A673 (cell line): ENCODE data around the gene UBXN11. TPM values are rescaled to one million over a fixed set of nuclear protein-coding genes. Genes with fewer than 3 reads are reported as not detected.

ENCODE experiments used
- BruUV-seq: library from RNA; stranded (reverse); fragments of 400-500 nt; replicated peaks from 2 replicates; lab custom pipeline; 2021; lab: Mats Ljungman, UMichigan
- CTCF ChIA-PET: fragments of 300-600 bp; sonication (Branson Sonifier 250); formaldehyde crosslinking; loops from one replicate; lab custom pipeline; 2022; ENCODE audit warnings: antibody characterized with exemption; lab: Charles Lee
- POLR2A ChIA-PET: fragments of 300-600 bp; sonication (Branson Sonifier 250); formaldehyde crosslinking; loops from one replicate; lab custom pipeline; 2022; ENCODE audit warnings: antibody characterized with exemption; ENCODE audit not compliant: low non-redundant PET; lab: Charles Lee
- DNase-seq: peaks from one replicate; pipeline ENCODE4 v3.0.0-alpha.2; 2015; ENCODE audit warnings: low spot score
- H3K27ac ChIP-seq: fragments of 200-600 bp; sonication (generic); 2 replicates; pipeline ENCODE4 v1.5.1; 2016; ENCODE audit warnings: mixed run types, low read depth, mild to moderate bottlenecking, mixed read lengths, antibody characterized with exemption, low read length; ENCODE audit not compliant: poor library complexity, severe bottlenecking
- H3K27me3 ChIP-seq: fragments of 200-600 bp; sonication (generic); replicated peaks from 2 replicates; pipeline ENCODE4 v1.6.1; 2017; ENCODE audit warnings: mixed run types, low read depth, mild to moderate bottlenecking, mixed read lengths, antibody characterized with exemption, low read length; ENCODE audit not compliant: insufficient read depth, poor library complexity
- H3K36me3 ChIP-seq: fragments of 200-600 bp; sonication (generic); 2 replicates; pipeline ENCODE4 v1.6.1; 2016; ENCODE audit warnings: mixed run types, mild to moderate bottlenecking, mixed read lengths, antibody characterized with exemption, low read length; ENCODE audit not compliant: insufficient read depth, poor library complexity, severe bottlenecking
- H3K4me1 ChIP-seq: fragments of 200-600 bp; sonication (generic); 2 replicates; pipeline ENCODE4 v1.6.1; 2017; ENCODE audit warnings: mixed run types, mild to moderate bottlenecking, mixed read lengths, antibody characterized with exemption, low read length; ENCODE audit not compliant: insufficient read depth, poor library complexity, severe bottlenecking
- H3K4me3 ChIP-seq: fragments of 200-600 bp; sonication (generic); 2 replicates; pipeline ENCODE4 v1.5.1; 2016; ENCODE audit warnings: low read depth, mixed run types, mild to moderate bottlenecking, mixed read lengths, low read length; ENCODE audit not compliant: poor library complexity, severe bottlenecking
- H3K9me3 ChIP-seq: fragments of 200-600 bp; sonication (generic); 2 replicates; pipeline ENCODE4 v1.6.1; 2016; ENCODE audit warnings: mixed run types, low read depth, mild to moderate bottlenecking, mixed read lengths, antibody characterized with exemption, low read length; ENCODE audit not compliant: poor library complexity, severe bottlenecking
- CTCF ChIP-seq: fragments of 300-800, 200-600 bp; sonication (generic); conservative IDR thresholded peaks from 2 replicates; pipeline ENCODE4 v1.5.1; 2017; ENCODE audit warnings: low read depth, mild to moderate bottlenecking, antibody characterized with exemption, low read length, moderate library complexity, mixed read lengths
- EZH2 ChIP-seq: fragments of 200-600 bp; sonication (generic); IDR thresholded peaks from 2 replicates; pipeline ENCODE4 v1.6.1; 2017; ENCODE audit warnings: borderline replicate concordance, low read depth, mild to moderate bottlenecking, mixed read lengths, antibody characterized with exemption, low read length; ENCODE audit not compliant: poor library complexity, severe bottlenecking
- intact Hi-C: fragments of 100-400 bp; cut with micrococcal nuclease; formaldehyde crosslinking; loops from one replicate; pipeline ENCODE4 v1.10.0; 2022; ENCODE audit not compliant: unreplicated experiment
- total RNA-seq: library from RNA; stranded (reverse); gene quantifications from 2 replicates; pipeline ENCODE4 v1.2.3, GENCODE V29; 2021

UBXN11 gene
- total RNA-seq, 1 experiment from 2014 or later: 22.1 TPM

- intact Hi-C loops: no loop called here
- POLR2A ChIA-PET: no interaction called here
- DNase-seq: no peak
- no TSS peak for BruUV-seq
- TF ChIP-seq EZH2: no peak
- TF ChIP-seq CTCF: no peak
- H3K27me3 ChIP-seq: no peaks in the 10 kb centered on the region
- H3K27ac ChIP-seq: no peak overlapping the region
- peaks cover under 1% of the 10 kb centered on the region for H3K4me1 ChIP-seq
- no peak overlapping the region for H3K4me3 ChIP-seq
- CTCF ChIA-PET: no interaction called here
- H3K36me3 ChIP-seq: no peaks in the 10 kb centered on the region
- H3K9me3 ChIP-seq: no peaks in the 10 kb centered on the region
Measured at GRCh38 chr1:26290122-26290881, 16.1 kb downstream of the UBXN11 start.

GRCh38 chr1:26289158-26290059, 17.0 kb downstream of the UBXN11 start:
- H3K9me3 ChIP-seq: no peaks in the 10 kb centered on the region
- no peaks in the 10 kb centered on the region for H3K36me3 ChIP-seq
- ChIA-PET POLR2A (no interaction called here), CTCF (no interaction called here)
- peaks cover 9% of the 10 kb centered on the region for H3K4me1 ChIP-seq
- no peaks in the 10 kb centered on the region for H3K27me3 ChIP-seq
- TF ChIP-seq CTCF: no peak
- TF ChIP-seq EZH2: no peak
- H3K4me3 ChIP-seq: no peak overlapping the region
- intact Hi-C loops: loop anchor here (5.0 kb wide), 1 partner anchor 128 kb away; no protein-coding TSS in a partner anchor
- no peak for DNase-seq
- no peak overlapping the region for H3K27ac ChIP-seq
- no TSS peak for BruUV-seq

- Histone ChIP-seq H3K4me3 (no peak overlapping the region), H3K27me3 (no peaks in the 10 kb centered on the region), H3K36me3 (no peaks in the 10 kb centered on the region), H3K9me3 (no peaks in the 10 kb centered on the region), H3K27ac (no peak overlapping the region), H3K4me1 (peaks cover 12% of the 10 kb centered on the region)
- BruUV-seq: no TSS peak
- ChIA-PET POLR2A (no interaction called here), CTCF (interaction anchor here (0.6 to 0.7 kb wide), 2 partner anchors 9 to 45 kb away, joined by 3 read pairs; no protein-coding TSS in a partner anchor)
- DNase-seq: no peak
- intact Hi-C loops: loop anchor here (5.0 kb wide), 1 partner anchor 129 kb away; no protein-coding TSS in a partner anchor
- TF ChIP-seq EZH2: no peak
- no peak for TF ChIP-seq CTCF
Measured at GRCh38 chr1:26288311-26288941, 18.0 kb downstream of the UBXN11 start.
